HG03066 (cell line): Measurements from ENCODE around the gene ATP6V1G2.
"Not testable (repeated sequence)": the region's sequence is repeated elsewhere in the genome, so short reads cannot be mapped to it uniquely, and the experiment has no call there.

Source experiments
- ATAC-seq: cut with Tn5 transposase; IDR thresholded peaks from one replicate; pipeline ENCODE4 v1.9.1; 2021; ENCODE audit warnings: low read depth; ENCODE audit not compliant: unreplicated experiment

The ATP6V1G2 gene

DNA sequence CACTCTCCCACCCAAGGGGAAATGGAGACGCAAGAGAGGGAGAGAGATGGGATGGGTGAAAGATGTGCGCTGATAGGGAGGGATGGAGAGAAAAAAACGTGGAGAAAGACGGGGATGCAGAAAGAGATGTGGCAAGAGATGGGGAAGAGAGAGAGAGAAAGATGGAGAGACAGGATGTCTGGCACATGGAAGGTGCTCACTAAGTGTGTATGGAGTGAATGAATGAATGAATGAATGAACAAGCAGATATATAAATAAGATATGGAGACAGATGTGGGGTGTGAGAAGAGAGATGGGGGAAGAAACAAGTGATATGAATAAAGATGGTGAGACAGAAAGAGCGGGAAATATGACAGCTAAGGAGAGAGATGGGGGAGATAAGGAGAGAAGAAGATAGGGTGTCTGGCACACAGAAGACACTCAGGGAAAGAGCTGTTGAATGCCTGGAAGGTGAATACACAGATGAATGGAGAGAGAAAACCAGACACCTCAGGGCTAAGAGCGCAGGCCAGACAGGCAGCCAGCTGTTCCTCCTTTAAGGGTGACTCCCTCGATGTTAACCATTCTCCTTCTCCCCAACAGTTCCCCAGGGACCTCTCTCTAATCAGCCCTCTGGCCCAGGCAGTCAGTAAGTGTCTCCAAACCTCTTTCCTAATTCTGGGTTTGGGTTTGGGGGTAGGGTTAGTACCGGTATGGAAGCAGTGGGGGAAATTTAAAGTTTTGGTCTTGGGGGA is 29.7 kb upstream of the ATP6V1G2 start:
- ATAC-seq, result no peak

DNA sequence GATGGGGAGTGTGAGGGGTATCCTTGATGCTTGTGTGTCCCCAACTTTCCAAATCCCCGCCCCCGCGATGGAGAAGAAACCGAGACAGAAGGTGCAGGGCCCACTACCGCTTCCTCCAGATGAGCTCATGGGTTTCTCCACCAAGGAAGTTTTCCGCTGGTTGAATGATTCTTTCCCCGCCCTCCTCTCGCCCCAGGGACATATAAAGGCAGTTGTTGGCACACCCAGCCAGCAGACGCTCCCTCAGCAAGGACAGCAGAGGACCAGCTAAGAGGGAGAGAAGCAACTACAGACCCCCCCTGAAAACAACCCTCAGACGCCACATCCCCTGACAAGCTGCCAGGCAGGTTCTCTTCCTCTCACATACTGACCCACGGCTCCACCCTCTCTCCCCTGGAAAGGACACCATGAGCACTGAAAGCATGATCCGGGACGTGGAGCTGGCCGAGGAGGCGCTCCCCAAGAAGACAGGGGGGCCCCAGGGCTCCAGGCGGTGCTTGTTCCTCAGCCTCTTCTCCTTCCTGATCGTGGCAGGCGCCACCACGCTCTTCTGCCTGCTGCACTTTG is 29.0 kb upstream of the ATP6V1G2 start, which contains the start of gene TNF:
Gene TNF (plus strand): TSS at position 231 of the 567 bp plus-strand sequence. CDS start 177 bp downstream, at position 408.
- no peak for ATAC-seq

DNA sequence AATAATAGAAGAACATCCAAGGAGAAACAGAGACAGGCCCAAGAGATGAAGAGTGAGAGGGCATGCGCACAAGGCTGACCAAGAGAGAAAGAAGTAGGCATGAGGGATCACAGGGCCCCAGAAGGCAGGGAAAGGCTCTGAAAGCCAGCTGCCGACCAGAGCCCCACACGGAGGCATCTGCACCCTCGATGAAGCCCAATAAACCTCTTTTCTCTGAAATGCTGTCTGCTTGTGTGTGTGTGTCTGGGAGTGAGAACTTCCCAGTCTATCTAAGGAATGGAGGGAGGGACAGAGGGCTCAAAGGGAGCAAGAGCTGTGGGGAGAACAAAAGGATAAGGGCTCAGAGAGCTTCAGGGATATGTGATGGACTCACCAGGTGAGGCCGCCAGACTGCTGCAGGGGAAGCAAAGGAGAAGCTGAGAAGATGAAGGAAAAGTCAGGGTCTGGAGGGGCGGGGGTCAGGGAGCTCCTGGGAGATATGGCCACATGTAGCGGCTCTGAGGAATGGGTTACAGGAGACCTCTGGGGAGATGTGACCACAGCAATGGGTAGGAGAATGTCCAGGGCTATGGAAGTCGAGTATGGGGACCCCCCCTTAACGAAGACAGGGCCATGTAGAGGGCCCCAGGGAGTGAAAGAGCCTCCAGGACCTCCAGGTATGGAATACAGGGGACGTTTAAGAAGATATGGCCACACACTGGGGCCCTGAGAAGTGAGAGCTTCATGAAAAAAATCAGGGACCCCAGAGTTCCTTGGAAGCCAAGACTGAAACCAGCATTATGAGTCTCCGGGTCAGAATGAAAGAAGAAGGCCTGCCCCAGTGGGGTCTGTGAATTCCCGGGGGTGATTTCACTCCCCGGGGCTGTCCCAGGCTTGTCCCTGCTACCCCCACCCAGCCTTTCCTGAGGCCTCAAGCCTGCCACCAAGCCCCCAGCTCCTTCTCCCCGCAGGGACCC is 28.0 kb upstream of the ATP6V1G2 start:
- ATAC-seq, result no peak

DNA sequence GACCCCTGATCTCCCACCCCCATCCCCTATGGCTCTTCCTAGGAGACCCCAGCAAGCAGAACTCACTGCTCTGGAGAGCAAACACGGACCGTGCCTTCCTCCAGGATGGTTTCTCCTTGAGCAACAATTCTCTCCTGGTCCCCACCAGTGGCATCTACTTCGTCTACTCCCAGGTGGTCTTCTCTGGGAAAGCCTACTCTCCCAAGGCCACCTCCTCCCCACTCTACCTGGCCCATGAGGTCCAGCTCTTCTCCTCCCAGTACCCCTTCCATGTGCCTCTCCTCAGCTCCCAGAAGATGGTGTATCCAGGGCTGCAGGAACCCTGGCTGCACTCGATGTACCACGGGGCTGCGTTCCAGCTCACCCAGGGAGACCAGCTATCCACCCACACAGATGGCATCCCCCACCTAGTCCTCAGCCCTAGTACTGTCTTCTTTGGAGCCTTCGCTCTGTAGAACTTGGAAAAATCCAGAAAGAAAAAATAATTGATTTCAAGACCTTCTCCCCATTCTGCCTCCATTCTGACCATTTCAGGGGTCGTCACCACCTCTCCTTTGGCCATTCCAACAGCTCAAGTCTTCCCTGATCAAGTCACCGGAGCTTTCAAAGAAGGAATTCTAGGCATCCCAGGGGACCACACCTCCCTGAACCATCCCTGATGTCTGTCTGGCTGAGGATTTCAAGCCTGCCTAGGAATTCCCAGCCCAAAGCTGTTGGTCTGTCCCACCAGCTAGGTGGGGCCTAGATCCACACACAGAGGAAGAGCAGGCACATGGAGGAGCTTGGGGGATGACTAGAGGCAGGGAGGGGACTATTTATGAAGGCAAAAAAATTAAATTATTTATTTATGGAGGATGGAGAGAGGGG is 27.1 kb upstream of the ATP6V1G2 start:
- no peak for ATAC-seq

DNA sequence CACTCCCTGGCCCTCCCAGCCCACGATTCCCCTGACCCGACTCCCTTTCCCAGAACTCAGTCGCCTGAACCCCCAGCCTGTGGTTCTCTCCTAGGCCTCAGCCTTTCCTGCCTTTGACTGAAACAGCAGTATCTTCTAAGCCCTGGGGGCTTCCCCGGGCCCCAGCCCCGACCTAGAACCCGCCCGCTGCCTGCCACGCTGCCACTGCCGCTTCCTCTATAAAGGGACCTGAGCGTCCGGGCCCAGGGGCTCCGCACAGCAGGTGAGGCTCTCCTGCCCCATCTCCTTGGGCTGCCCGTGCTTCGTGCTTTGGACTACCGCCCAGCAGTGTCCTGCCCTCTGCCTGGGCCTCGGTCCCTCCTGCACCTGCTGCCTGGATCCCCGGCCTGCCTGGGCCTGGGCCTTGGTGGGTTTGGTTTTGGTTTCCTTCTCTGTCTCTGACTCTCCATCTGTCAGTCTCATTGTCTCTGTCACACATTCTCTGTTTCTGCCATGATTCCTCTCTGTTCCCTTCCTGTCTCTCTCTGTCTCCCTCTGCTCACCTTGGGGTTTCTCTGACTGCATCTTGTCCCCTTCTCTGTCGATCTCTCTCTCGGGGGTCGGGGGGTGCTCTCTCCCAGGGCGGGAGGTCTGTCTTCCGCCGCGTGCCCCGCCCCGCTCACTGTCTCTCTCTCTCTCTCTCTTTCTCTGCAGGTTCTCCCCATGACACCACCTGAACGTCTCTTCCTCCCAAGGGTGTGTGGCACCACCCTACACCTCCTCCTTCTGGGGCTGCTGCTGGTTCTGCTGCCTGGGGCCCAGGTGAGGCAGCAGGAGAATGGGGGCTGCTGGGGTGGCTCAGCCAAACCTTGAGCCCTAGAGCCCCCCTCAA is 25.9 kb upstream of the ATP6V1G2 start, which contains the start of gene LTA:
Gene LTA (plus strand): TSS at position 249 of the 871 bp plus-strand sequence. CDS start 454 bp downstream, at position 703.
- peak; percentile 52 for ATAC-seq

DNA sequence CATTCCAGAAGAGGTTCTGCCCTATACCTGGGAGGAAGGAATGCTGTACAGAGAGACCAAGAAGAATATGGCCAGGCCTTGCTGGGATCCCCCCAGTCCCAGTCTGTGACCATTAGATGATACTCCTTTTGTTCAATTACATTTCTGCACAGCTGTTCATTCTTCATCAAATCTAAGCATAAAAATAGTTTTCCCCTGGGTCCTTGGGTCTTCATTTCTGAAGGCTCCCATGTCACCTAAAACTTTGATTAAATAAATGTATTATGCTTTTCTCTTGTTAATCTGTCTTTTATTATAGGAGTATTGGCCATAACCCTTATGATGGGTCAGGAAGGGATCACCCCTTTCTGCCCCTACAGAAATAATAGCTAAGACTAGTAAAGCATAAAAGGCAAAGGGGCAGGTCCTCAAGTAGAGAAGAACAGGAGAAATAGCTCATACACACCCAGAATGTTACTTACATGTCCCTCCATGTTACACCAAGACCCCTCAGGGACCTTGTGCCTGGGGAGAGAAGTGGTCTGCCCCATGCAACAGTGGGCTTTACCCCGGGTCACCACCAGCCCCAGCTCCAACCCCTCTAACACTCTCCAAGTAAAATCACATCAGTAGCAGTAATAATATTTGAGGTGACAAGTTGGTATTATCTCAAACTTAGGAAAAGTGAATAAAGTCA is 23.6 kb upstream of the ATP6V1G2 start:
- ATAC-seq, result no peak

DNA sequence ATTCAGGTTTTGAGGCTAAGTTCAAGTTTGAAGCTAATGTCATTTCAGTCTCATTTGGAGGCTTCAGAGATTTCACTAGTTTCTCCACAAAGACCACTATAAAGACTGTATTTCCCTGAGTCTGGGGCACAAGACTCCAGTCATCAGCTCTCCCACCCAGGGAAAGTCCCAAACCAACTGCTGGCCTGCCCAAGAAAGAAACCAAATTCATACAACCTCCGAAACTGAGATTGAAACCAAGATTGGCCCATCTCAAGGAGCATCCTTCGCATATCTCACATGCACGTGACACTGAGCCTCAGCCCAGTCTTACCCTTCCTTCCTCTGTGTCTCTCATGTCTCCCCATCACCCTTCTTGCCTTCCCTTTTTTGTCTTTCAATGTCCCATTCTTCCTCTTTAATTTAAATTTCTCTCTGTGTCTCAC is 22.1 kb upstream of the ATP6V1G2 start:
- peak; percentile 59 for ATAC-seq

DNA sequence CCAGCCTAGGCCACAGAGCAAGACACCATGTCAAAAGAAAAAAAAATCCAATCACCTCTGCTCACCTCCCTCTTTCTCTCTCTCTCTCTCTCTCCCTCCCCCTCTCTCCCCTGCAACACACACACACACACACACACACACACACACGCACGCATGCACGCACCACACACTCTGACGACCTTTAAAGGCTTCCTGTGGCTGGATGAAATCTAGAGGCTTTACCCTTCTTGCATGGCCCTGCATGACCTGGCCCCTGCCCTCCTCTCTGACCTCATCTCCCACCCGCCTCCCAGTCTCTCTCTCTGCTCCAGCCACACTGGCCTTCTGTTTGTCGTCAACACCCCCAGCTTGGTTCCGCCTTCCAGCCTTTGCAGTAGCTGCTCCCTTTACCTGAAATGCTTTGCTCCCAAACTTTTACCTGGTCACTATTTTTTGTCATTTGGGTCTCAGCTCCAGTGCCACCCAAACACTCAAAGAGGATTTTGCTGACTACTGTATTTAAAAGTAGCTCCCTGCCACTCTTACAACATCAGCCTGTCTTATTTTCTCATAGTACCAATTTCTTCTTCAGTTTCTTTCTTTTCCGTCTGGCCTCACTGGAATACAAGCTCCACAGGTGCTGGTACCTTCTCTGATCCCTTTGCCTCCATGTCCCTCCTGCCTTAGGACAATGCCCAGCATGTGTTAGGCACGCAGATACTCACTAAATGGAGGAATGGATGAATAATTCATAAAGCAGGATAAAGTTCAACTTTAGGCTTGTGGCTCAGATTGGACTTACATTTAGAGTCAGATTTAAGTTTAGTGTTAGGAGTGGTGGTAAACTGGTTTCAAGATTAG is 21.3 kb upstream of the ATP6V1G2 start:
- no peak for ATAC-seq

DNA sequence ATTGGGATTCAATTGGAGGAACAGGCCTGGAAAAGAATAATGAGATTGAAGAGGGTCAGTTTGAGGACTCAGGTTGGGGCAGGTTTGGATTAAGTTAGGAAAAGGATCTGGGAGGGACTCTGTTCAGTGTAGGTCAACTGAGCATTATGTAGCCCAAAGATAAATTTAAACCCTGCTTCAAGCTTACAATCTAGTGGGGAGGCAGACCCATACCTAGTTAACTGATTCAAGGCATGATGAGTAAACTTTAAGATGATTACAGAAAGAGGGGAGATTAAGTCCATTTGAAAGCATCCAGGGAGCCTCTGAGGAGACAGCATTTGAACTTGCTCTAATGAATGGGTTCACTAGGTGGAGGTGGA is 14.3 kb upstream of the ATP6V1G2 start:
- ATAC-seq, result no peak

DNA sequence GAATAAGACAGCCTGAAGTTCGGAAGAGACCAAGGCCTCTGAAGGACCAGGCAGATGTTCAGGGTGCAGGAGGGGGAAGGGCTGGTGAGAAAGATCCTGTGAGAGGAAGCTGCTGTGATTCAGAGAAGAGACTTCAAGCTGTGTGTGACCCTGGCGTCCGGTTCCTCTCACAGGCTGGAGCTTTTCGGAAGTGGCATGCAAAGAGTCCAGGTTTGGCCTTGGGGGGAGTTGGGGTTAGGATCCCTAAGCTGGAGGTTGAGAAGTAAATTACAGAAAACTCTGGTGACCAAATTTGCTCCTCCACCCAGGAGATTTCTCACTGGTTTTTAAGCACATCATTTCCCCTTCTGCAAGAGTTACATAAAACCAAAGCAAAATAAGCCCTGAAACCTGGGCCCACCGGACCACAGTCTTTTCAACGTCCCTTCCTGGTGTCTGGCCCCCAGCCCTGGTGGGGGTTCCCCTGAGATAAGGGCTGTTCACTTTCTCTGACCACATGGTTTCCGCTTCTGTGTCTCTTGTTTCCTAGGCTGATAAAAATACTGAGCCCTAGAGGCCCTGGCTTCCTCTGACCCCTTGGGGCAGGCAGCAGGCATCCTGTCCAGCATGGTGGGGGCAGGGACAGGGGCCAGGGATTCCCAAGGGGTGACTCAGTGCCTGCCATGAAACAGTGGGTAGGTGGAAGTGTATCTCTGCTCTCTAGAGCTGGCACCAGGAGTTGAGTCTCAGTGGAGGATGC is 13.7 kb upstream of the ATP6V1G2 start:
- ATAC-seq, result peak; percentile 67

DNA sequence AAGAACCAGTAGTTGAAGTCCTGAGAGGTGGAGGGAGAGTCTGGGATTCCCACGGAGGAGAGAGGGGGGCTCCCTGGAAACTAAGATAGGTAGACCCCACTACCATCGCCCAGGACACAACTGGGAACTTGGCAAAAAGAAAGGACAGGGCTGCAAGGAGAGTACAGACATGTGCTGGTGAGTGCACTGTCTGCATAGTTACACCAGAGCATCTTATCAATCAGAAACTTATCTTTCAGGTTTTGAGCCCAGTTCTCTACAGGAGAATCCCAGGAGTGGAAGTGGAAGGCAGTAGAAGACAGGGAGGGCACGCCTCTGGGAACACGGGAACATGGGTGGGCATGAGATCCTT is 13.2 kb upstream of the ATP6V1G2 start:
- no peak for ATAC-seq

DNA sequence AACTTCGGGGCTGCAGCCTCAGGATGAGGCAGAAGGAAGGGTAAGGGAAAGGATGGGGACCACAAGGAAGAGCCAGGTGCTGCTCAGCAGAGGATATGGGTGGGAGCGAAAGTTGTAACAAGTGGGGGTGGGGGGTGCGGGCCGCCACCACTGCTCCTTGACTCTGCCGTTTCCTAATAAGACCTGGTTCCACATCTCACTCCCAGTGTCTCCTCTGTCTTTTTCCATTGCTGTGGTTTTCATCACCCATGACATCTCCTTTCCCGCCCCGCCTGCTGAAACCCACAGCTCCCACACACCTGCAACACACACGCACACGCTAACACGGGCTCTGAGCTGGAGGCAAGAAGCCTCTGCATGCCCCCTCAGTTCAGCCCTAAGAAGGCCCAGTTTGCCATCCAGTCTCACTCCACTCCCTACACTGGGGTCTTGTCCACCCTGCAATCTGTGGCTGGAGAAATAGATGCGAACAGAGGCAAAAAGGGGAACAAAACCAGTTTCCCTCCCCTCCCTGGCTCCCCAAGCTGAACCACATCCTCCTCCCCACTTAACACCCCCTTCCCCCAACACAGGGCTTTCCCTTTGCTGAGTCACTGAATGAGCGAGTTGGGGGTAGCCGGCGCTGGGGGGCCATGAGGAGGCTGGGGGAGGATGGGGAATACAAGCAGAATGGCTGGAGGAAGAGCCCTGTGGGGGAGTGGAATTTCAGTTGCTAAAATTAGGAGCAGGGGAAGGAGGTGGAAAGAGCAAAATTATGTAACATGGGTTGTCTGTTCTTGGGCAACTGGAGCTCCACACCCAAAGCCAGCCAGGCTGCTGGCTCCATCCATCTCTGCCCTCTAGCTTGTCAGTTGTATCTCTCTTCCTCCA is 12.5 kb upstream of the ATP6V1G2 start:
- ATAC-seq, result no peak

DNA sequence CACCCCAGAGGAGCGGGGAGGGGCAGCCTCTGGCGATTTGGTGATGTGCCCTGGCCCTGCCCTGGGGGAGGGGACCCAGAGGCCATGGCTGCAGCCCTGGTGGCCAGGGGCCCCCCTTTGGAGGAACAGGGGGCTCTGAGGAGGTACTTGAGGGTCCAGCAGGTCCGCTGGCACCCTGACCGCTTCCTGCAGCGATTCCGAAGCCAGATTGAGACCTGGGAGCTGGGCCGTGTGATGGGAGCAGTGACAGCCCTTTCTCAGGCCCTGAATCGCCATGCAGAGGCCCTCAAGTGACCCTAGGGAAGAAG is 11.9 kb upstream of the ATP6V1G2 start:
- ATAC-seq, result no peak

DNA sequence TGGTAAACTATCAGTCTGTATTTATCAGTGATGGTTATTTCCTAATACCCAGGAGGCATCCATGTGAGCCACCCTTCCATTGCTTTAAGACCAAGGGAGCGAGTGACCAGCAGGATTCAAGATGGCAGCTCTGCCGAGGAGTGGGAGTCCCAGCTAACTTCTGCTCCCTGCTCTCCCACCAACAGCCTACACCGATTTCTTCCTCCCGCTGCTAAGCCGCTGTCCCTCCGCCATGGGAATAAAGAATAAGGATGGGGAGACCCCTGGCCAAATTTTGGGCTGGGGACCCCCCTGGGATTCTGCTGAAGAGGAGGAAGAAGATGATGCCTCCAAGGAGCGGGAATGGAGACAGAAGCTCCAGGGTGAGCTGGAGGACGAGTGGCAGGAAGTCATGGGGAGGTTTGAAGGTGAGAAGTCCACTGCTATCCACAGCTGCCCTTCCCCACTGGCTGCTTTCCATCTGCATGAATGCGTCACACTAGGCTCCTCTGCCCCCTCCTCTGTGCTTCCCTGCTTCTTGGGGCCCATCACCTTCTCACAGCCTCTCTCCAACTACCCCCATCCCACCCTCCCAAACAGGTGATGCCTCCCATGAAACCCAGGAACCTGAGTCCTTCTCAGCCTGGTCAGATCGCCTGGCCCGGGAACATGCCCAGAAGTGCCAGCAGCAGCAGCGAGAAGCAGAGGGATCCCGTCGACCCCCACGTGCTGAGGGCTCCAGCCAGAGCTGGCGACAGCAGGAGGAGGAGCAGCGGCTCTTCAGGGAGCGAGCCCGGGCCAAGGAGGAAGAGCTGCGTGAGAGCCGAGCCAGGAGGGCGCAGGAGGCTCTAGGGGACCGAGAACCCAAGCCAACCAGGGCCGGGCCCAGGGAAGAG is 11.3 kb upstream of the ATP6V1G2 start:
- no peak for ATAC-seq

DNA sequence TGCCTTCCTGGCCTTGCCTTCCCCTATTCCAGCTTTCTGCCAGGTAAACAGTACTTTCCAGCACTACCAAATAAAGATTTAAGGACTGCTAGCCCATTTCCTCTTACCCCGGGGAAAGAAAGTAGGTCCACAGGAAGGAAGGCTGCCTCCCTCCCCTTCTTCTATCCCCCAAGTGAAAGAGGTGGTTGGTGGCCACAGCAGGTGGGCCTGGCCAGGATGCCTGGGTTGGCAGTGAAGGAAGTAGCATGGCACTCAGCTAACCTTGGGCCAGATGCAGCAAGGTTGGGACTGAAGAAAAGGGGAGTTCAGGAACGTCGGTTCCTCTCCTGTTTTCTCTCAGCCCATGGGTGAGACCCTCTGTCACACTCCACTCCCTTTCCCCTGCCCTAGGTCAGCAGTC is 9.9 kb upstream of the ATP6V1G2 start:
- no peak for ATAC-seq

DNA sequence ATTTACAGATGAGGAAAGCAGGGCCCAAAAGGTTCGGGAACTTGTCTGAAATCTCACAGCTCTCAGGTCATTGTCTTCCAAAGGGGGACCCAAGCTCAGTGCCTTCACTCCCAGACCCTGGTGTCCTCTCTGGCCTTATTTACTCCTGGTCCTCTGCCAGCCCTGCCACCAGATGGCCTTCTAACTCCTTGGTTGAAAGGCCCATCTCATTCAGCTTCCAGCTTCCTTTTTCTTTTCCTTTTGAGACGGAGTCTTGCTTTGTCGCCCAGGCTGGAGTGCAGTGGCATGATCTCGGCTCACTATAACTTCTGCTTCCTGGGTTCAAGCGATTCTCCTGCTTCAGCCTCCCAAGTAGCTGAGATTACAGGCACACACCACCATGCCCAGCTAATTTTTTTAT is 5.0 kb upstream of the ATP6V1G2 start:
- ATAC-seq, result not testable (repeated sequence)
